Ovary (tissue), 3 donors: Measurements from ENCODE around the gene LIX1.

Experiments
- CTCF ChIP-seq, 3 donors: fragments of 450-650 bp in 2 of 3; fragments of 200-600 bp in 1 of 3; IDR thresholded peaks; one replicate each; pipeline versions ENCODE4 v1.5.1 to v1.8.0; 2016 to 2022; ENCODE audit warnings: antibody characterized with exemption in 3 of 3, mild to moderate bottlenecking in 1 of 3
- EP300 ChIP-seq: sonication (generic); formaldehyde crosslinking; IDR thresholded peaks from one replicate; pipeline ENCODE4 v1.6.1; 2017; ENCODE audit warnings: antibody characterized with exemption
- donor health status: DM: no; HTN: no; CAD: no.

GRCh38 chr5:97075649-97076048 is 66.8 kb downstream of the LIX1 start:
- TF ChIP-seq CTCF (IDR thresholded peaks at IDR 0.05): no peak
- no peak for TF ChIP-seq EP300
